Sigmoid colon (tissue), 4 donors: ENCODE data around the gene CCDC90B.

ENCODE experiments used
- EP300 ChIP-seq, 4 donors: sonication (generic); formaldehyde crosslinking; IDR thresholded peaks; one replicate each; pipeline ENCODE4 v1.6.1; 2017; ENCODE audit warnings: antibody characterized with exemption in 4 of 4
- POLR2A ChIP-seq, 2 donors: fragments of 450-650 bp; IDR thresholded peaks; one replicate each; pipeline ENCODE4 v1.6.1; 2016; ENCODE audit warnings: antibody characterized with exemption in 2 of 2, mild to moderate bottlenecking in 2 of 2, moderate library complexity in 2 of 2
- POLR2AphosphoS5 ChIP-seq, 4 donors: sonication (generic); formaldehyde crosslinking; IDR thresholded peaks; one replicate each; pipeline ENCODE4 v1.6.1; 2017; ENCODE audit warnings: antibody characterized with exemption in 4 of 4
- TF ChIP-seq, protein P1 (sequence below), 4 experiments: fragments of 450-650 bp in 3 of 4; fragments of 200-600 bp in 1 of 4; IDR thresholded peaks; one replicate each; pipeline ENCODE4 v1.5.1; 2016 to 2019; ENCODE audit warnings: antibody characterized with exemption in 4 of 4, mild to moderate bottlenecking in 3 of 4, moderate library complexity in 2 of 4

DNA sequence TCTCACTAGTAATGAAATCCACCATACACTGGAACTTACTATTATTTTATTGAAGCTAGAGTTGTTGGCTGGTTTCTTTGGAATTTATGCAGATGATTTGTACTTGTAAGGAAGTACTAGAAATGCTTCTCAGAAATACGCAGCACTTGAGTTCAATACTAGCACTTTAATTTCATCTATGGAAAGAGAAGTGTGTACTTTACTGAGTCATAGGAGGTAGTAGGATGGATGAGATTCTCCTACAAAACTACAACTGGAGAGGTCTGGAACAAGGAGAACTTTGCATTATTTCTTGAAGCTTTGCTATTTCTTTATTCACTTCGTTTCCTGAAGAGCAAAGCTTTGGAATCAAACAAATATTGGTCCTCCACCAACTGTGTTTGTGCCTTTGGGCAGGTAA, 44.1 kb upstream of the CCDC90B start:
- TF ChIP-seq, protein P1, sequence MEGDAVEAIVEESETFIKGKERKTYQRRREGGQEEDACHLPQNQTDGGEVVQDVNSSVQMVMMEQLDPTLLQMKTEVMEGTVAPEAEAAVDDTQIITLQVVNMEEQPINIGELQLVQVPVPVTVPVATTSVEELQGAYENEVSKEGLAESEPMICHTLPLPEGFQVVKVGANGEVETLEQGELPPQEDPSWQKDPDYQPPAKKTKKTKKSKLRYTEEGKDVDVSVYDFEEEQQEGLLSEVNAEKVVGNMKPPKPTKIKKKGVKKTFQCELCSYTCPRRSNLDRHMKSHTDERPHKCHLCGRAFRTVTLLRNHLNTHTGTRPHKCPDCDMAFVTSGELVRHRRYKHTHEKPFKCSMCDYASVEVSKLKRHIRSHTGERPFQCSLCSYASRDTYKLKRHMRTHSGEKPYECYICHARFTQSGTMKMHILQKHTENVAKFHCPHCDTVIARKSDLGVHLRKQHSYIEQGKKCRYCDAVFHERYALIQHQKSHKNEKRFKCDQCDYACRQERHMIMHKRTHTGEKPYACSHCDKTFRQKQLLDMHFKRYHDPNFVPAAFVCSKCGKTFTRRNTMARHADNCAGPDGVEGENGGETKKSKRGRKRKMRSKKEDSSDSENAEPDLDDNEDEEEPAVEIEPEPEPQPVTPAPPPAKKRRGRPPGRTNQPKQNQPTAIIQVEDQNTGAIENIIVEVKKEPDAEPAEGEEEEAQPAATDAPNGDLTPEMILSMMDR (IDR thresholded peaks at IDR 0.05): no peak
- TF ChIP-seq POLR2AphosphoS5 (IDR thresholded peaks at IDR 0.05): no peak
- TF ChIP-seq POLR2A (IDR thresholded peaks at IDR 0.05): no peak
- no peak for TF ChIP-seq EP300 (IDR thresholded peaks at IDR 0.05)
